GM06990 (cell line): ENCODE measurements around the gene TCF3.

ENCODE experiments used
- DNase-seq: peaks from one replicate; pipeline ENCODE4 v3.0.0-alpha.2; 2011; ENCODE audit not compliant: insufficient read length; ENCODE audit errors: extremely low read depth
- H3K27me3 ChIP-seq: replicated peaks from 2 replicates; pipeline ENCODE4 v1.6.0; 2011; ENCODE audit warnings: low read length; ENCODE audit not compliant: control insufficient read depth, insufficient read depth
- H3K36me3 ChIP-seq: 2 replicates; pipeline ENCODE4 v1.5.1; 2011; ENCODE audit warnings: low read length; ENCODE audit not compliant: control insufficient read depth, insufficient read depth
- H3K4me3 ChIP-seq: replicated peaks from 2 replicates; pipeline ENCODE4 v1.5.1; 2011; ENCODE audit warnings: low read depth, mild to moderate bottlenecking, control low read depth, low read length
- CTCF ChIP-seq: IDR thresholded peaks from 2 replicates; pipeline ENCODE4 v1.5.1; 2011; ENCODE audit warnings: low read length, control low read depth, mild to moderate bottlenecking, inconsistent platforms; ENCODE audit not compliant: insufficient read depth, poor library complexity, severe bottlenecking

The TCF3 gene

DNA sequence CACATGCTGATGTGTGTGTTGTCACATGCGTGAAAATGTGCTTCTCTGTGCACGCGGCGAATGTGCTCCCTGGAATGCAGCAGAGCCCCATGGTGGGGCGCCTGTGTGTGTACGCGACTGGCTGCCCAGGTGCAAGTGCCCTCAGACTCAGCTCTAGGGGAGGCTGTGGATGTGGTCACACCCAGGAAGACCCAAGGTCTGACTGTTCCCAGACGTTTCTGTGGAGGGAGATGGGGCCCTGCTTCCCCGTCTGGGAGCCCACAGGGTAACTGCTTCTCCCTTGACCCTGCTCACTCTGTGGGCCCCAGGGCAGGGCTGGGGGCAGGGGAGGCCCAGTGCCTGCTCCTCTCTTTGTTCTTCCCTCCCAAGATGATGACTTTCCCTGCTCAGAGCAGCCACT lies 39.3 kb downstream of the TCF3 start:
- Histone ChIP-seq H3K27me3 (no peaks in the 10 kb centered on the region), H3K4me3 (no peak overlapping the region), H3K36me3 (peaks cover 67% of the 10 kb centered on the region)
- DNase-seq: no peak
- no peak for TF ChIP-seq CTCF

- H3K27me3 ChIP-seq: no peaks in the 10 kb centered on the region
- no peak overlapping the region for H3K4me3 ChIP-seq
- DNase-seq: no peak
- peaks cover 60% of the 10 kb centered on the region for H3K36me3 ChIP-seq
- no peak for TF ChIP-seq CTCF
Measured at GRCh38 chr19:1612114-1613086, 40.0 kb downstream of the TCF3 start.

GRCh38 chr19:1611353-1611752 lies 41.1 kb downstream of the TCF3 start:
- no peak for TF ChIP-seq CTCF
- Histone ChIP-seq H3K27me3 (no peaks in the 10 kb centered on the region), H3K36me3 (peaks cover 54% of the 10 kb centered on the region), H3K4me3 (no peak overlapping the region)
- no peak for DNase-seq

GRCh38 chr19:1610579-1610978 lies 41.8 kb downstream of the TCF3 start:
- Histone ChIP-seq H3K36me3 (peaks cover 51% of the 10 kb centered on the region), H3K27me3 (no peaks in the 10 kb centered on the region), H3K4me3 (no peak overlapping the region)
- no peak for TF ChIP-seq CTCF
- no peak for DNase-seq

- H3K36me3 ChIP-seq: peaks cover 44% of the 10 kb centered on the region
Measured at GRCh38 chr19:1609680-1610474, 42.5 kb downstream of the TCF3 start.

More at GRCh38 chr19:1609680-1610474, 42.5 kb downstream of the TCF3 start:
- no peak for TF ChIP-seq CTCF
- no peak for DNase-seq
- no peaks in the 10 kb centered on the region for H3K27me3 ChIP-seq
- H3K4me3 ChIP-seq: no peak overlapping the region
